AG08396 (cell line): ENCODE data around the gene SLC6A3.

Experiments used
- DNase-seq: peaks from one replicate; pipeline ENCODE4 v3.0.0; 2012; ENCODE audit warnings: low spot score, mixed read lengths

Gene SLC6A3

DNA sequence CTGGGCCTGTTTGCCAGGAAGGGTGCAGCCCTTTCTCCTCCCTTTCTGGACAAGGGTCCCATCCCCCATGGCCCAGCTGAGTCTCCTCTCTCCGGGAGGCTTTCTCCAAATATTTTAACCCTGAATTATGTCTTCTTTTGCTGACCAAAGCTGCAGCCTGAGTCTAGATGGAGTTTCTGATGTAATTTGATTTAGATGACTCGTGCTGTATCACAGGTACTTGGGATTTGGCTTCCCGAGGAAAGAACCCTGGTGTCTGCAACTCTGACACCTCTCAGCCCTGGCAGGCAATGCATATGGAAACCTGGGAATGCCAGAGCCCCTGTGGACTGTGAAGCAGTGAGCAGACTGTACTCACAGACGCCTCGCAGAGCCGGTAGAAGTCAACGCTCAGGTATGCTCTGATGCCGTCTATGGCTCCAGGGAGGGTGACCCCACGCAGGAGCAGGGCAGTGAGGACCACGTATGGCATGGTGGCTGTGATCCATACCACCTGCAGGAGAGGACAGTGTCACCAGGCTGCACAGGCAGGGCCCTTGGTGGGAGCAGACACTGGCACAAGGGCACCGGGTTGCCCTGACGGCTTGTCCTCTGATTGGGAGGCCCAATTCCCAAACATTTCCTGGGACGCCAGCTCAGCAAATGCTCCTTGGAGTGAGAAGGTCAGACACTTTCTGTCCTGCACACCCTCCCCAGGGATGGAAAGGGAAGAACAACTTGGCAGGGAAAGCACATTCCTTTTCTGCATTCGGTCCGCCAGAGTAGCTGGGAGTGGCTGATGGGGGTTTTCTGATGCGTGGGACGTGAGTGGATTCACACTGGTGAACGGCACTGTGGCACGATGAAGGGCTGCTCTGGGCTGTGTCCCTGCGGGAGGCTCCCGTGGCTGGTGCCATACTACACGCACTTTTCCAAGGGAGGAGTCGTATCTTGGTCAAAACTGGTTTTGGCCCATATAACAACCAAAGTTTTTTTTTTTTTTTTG, 24.7 kb downstream of the SLC6A3 start:
- DNase-seq = no peak

DNA sequence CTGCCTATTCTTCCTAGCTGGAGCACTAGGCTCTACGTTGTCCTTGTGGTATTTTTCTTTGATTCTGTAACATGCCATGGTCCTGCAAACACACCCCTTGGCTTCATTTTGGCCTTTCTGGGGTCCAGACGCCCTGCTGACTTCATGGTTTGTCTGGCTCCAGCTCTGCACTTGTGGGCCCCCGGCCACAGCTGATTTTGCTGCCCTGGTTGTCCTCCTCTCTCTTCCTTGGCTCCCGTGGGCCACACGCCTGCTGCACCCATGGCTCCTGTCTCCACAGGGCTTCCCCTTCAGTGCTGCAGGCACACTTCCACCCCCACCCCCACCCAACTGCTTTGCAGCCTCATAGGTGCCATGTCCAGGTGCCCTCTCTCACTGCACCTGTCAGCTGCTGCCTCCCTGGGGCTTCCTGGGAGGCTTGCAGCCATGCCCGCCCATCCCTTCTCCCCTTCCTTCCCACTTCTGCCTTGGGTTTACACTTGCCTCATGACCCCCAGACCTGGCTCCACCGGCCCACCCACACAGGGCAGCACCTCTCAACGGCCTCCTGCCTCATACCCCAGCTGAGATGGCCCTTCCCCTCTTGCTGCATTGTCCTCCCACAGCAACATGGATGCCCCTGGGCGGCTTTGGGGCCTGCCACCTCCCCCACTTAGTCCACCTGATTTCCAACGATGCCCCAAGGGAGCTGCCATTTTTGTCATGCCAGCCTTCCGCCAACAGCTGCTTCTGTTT, 25.6 kb downstream of the SLC6A3 start:
- no peak for DNase-seq

DNA sequence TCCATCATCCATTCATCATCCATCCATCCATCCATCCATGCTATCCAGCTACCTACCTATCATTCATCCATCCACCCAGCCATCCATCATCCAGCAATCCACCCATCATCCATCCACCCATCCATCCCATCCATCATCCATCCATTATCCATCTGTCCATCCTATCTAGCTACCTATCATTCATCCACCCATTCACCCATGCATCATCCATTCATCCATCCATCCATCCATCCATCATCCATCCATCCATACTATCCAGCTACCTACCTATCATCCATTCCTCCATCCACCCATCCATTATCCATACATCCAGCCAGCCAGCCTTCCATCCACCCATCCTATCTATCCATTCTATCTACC, 26.3 kb downstream of the SLC6A3 start:
- no peak for DNase-seq

DNA sequence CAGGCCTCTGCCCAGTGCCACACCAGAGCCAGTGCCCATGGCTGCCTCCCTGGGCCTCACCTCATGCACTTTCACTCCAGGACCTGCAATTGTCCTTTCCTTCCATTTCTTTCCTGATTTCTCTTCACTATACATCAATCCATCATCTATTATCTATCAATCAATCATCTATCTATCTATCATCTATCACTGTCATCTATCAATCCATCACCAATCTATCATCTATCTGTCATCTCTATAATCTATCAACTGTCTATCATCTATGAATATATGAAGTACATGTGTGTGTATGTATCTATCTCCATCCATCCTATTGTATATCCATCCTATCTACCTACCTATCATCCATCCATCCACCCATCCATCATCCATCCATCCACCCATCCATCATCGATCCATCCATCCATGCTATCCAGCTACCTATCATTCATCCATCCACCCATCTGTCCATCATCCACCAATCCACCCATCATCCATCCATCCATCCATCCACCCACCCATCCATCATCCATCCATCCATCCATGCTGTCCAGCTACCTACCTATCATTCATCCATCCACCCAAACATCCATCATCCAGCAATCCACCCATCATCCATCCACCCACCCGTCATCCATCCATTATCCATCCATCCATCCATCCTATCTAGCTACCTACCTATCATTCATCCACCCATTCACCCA, 26.9 kb downstream of the SLC6A3 start:
- no peak for DNase-seq

DNA sequence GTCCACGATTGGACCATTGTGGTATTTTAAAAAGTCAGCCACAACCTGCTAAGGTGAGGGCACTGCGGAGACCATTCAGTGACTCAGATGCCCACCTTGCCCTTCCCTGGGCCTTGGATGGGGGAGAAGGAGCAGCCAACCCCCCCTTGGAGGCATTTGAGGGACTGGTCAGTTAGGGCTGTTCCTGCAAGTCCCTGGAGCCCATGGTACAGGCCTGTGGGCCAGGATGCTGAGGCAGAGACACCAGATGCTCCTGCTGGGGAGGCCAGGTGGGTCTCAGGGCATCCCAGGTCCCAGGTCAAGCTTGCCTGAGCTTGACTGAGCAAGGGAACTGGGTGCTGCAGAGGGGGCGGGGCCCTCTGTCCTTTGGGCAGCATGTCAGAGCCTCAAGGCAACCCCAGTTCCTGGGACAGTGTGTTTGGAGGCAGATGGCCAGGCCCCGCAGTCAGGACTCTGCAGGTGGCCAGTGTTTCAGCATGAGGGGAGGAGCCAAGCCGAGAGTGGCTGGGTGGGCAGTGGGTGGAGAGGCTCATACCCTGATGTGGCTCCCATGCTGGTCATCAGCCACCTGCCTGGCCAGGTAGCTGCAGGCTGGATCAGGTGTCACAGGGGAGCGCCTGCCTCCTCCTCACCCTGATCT, 27.5 kb downstream of the SLC6A3 start:
- DNase-seq = no peak

DNA sequence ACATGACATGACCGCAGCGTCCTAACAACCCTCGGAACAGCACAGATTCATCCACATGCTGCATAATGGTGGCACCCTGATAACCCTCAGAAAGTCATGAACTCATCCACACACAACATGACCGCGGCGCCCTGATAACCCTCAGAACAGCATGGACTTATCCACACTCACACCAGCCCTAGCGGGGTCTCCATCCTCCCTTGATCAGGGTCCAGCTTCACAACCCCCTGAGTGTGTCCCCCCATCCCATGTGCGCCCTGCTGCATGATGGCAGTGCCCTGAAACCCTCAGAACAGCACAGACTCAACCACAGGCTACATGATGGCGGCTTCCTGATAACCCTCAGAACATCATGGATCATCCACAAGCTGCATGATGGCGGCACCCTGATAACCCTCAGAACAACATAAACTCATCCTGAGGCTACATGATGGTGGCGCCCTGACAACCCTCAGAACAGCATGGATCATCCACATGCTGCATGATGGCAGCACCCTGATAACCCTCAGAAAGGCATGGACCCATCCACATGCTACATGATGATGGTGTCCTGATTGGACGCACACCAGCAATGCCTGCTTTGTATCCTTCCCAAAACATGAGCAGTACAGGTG, 28.3 kb downstream of the SLC6A3 start:
- DNase-seq = no peak

DNA sequence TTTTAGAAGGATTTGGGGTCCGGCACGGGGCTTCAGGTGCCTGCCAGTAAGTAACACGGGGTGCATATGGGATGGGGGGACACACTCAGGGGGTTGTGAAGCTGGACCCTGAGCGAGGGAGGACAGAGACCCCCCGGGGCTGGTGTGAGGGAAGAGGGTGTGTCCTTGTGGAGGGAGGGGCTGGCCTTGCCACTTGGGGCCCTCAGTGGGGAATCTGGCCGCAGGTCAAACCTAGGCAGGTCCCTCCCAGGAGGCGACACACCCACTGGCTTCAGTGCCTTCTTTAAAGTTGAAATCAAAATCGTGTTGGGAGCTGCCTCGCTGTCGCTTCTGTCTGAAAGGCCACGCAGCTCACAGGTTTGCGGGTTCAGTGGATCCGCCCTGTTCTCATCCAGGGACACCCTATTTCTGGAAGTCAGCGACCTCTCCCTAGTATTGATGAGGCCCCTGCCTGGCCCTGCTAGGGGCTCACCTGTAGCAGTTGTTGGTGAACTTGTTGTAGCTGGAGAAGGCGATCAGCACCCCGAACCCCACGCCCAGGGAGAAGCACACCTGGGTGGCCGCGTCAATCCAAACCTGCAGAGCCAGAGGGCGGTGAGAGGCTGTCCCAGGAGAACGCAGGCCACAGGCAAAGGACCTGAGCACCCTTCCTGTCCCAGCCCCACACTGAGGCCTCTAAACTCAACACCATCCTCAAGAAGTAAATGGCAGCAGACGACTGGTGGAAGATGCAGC, 29.4 kb downstream of the SLC6A3 start:
- no peak for DNase-seq

DNA sequence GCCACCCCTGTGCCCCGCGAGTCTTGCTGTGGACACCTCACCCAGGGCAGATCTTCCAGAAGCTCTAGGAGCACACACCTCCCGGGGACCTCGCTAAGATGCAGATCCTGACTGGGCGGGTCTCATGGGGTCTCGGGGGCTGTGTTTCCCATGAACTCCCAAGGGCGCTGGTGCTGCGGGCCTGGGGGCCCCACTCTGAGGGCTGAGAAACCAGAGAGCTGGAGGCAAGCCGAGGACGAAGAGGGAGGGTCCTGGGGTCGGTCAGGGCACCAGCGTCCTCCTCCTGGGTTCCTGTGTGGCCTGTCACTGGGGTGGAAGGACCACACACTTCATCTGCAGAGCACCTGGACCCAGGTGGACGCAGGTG, 30.2 kb downstream of the SLC6A3 start:
- no peak for DNase-seq

DNA sequence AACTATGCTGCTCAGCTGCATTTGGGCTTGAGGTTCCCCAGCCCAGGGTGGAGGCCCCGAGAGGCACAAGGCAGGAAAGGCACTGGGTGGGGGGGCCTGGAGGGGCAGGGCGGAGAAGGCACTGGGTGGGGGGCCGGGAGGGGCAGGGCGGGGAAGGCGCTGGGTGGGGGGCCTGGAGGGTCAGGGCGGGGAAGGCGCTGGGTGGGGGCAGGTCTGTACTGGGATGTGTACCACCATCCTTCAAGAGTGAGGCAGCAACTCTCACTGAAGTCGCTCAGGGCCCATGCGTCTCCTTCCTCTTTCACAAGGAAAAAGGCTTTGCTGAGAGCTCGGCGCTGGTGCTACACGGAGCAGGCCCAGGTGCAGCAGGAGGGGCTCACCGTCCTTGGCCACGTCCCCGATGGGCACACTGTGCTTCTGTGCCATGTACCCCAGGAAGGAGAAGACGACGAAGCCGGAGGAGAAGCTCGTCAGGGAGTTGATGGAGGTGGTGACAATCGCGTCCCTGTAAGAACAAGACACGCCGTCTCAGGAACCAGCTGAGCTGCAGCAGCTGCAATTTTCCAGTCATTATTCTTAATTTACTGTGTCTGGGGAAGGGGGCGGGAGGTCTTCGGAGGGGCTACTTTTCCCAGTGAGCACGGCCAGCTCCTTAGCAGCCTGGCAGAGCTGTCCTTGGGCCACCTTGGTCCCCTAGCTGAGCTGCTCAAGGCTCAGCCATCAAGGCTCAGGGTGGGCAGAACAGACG, 30.8 kb downstream of the SLC6A3 start:
- peak; percentile 48 for DNase-seq

DNA sequence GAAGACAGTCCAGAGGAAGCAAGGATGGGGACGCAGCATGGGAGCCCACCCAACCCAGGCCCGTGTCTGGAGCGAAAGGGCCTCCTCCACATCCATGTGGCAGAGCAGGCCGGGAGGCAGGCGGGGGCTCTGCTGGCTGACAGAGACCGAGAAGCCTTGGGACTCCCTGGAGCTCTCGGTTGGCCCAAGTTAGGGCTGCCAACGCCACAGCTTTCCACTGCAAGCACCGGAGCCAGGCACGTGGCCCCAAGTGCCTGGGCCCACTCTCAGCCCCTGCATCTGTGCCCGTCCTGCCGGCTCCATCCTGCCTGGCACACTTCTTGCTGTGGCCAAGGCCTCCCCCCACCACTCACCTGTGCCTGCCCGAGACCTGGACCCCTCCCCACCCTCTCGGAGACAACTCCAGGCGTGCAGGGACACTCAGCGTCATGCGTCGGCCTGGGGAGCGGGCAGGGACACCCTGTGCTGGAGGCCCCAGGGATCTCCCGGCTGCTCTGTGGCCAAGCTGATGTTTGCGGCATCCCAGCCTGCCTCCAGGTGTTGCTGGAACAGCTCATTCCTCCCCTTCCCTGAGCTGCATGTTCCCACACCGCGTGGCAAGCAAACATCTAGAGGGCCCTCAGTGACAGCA, 31.5 kb downstream of the SLC6A3 start:
- DNase-seq = no peak

DNA sequence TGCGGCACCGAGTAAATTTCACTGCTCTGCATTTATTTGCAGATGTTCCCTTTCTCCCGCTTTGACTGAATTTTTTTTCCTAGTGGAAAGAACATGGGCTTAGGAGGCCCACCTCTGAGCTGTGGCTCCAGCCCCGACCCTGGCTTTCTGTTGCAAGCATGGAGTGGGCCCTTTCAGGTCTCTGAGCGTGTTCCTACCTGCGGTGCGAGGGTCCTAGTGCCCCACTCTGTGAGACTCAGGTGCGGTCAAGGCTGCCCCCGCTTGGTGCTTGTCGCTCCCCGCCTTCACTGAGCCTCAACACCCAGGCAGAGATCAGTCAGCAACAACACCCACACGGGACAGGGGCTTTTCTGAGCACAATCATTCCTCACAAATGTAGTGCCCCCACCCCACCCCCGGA, 32.0 kb downstream of the SLC6A3 start:
- DNase-seq = no peak

DNA sequence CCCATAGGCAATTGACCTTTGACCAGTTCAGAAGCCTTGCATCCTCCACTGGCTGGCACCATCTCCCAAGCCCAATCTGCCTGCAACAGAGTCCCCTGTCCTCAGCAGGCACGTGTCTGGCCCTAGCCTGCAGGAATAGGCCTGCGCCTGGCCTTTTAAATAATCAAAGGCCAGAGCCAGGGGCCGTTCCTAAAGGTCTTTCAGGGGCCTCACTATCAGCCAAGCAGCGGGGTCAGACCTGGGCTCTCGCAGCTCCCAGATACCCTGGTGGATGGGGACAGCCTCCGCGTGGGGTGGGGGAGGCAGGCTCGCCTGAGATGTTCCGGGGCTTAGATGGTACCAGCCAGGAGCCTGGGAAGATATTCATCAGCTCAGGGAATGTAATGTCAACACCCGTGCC, 32.6 kb downstream of the SLC6A3 start:
- DNase-seq = no peak

DNA sequence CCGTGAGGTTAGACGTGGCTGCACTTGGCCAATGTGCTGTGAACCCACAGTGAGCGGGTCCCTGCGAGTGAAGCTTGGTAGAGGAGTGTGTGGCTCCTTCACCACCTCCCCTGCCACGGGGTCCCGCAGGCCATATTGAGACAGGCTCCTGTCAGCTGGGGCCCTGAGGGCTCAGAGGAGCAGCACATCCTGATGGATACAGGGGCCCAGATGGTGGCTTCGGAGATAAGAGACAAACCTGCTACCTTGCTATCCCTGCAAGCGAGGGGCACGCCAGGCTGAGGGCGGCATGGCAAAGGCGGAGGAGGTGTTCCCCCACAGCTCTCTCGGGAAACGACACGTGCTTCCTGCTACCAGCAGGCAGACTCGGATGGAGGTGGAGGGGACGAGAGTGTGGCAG, 33.1 kb downstream of the SLC6A3 start:
- no peak for DNase-seq

DNA sequence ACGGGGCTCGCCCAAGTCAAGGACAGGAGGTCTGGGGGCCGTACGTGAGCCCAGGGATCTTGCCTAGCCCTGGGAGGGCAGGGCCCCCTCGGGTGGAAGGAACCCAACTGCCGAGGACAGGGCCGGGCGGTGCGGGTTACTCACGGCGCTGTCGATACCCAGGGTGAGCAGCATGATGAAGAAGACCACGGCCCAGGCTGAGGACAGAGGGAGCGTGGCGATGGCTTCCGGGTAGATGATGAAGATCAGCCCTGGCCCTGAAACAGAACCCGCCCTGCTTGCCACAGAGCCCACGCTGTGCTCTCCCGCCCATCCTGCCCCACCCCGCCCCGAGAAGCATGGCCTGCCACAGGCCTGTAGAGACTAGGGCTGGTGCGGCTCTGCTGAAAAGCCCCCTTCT, 34.1 kb downstream of the SLC6A3 start:
- DNase-seq = no peak

DNA sequence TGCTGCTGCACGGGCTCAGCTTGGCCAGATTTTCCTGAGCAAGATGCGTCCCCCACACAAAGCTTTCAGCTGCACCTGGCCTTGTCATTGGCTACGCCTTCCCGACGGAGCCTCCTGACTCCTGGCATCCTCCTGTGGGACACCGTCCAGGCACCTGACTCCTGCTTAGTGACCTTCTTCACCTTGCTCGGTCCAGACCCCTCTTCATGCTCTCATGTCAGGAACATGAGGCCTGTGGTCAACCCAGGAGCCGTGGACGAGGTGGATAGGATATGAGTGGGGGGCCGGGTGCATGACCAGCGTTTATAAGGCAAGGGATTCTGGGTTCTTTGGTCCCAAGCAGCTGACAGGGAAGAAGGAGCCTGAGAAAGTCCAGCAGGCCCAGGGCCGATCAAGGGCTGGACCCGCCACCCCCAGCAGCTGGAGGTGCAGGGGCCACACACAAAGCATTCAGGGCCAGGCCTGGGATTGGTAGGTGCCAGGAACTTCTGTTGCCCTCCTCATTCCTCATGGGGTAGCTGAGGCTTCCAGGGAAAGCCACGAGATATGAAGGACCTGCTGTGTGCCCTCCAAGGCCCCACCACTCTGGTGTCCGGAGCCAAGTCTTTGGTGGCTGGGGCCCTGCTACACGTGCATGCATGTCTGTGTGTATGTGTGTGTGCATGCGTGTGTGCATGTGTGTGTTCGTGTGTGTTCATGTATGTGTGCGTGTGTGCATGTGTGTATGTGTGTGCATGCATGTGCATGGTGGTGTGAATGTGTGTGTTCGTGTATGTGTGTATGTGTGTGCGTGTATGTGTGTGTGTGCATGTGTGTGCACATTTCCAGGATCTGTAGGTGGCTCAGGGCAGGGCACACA, 34.9 kb downstream of the SLC6A3 start:
- DNase-seq = no peak

DNA sequence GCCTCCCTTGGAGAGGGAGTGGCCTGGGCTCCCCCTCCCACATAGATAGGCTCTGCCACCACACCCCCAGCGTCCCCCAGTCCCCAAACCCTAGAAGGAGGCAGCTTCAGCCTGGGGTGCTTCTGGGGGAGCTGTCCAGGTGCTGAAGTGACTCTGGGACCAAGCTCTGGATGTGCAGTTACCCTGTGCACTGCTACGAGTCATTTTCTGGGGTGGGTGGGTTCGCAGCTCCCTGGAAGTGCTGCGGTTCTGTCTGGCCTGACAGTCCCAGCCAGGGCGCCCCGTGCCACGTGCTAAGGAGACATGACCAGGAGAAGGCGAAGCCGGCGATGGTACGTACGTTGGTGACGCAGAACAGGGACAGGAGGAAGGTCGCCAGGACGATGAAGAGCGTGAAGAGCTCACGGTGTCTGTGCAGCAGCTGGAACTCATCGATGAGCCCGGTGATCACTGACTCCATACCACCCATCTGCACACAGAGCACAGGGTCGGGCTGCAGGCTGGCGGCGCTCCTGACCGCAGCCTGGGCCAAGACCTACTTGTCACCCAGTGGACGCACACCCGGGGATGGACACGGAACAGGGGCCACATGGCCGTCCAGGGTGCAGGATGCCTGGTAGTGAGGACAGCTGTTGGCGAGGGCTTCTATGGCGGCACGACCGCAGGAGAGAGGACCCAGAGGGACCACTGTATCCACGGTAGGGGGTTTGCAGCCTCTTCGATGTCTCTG, 35.7 kb downstream of the SLC6A3 start:
- DNase-seq = peak; percentile 58

DNA sequence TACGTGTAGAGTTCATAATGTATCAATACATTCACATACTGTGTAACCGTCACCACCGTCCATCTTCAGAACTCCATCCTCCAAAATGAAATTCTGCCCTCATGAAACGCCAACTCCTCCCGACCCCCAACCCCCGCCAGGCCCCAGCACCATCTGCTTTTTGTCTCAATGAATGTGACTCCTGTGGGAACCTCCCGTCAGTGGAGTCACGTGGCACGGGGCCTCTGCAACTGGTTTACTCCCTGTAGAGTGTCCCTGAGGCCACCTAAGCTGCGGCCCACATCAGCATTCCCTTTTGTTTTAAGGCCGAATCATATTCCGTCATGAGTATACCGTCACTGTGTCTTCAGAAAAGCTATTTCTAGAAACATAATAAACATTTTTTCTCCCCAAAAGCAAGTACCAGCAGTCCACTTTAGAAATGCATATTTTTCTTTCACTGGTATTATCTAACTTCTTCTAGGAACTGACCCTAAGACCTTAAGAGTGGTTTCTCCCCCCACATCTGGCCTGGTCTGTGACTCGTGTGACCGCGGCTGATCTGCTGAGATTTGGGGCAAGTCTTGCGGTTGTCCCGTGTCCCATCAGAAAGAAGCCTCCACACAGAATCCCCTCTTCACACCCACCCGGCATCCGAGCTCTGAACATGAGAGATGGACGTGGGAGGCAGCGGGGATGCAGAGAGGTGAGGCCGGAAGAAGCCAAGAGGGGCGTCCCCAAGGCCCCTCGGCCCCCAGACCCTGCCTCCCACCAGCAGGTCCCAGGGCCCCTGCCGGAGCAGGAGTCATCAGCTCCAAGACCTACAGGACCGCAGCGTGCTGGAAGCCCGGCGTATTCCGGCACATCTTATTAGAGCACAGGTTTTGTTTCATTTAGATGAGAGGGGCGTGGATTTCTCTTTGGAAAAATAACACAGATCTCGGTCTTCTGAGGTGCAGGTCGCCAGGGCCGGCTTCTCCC, 38.3 kb downstream of the SLC6A3 start:
- DNase-seq = no peak
